COLO829 (cell line): Measurements from ENCODE around the gene MMD.
"Not testable (repeated sequence)": the region's sequence is repeated elsewhere in the genome, so short reads cannot be mapped to it uniquely, and the experiment has no call there.

Source experiments
- DNase-seq: peaks from one replicate; pipeline ENCODE4 v3.0.0; 2012; ENCODE audit warnings: low spot score

MMD gene

GRCh38 chr17:55421179-55421934 lies at the start of gene MMD:
Gene MMD, minus strand, starts transcription at chr17:55421835. Its CDS starts 140 bp downstream, at chr17:55421695.
- peak; percentile 17 for DNase-seq

- no peak for DNase-seq
These were observed 45.0 kb upstream of the MMD start for GRCh38 chr17:55466671-55467070.

GRCh38 chr17:55465771-55466170 lies 44.1 kb upstream of the MMD start:
- not testable (repeated sequence) for DNase-seq

- DNase-seq = no peak
These were observed 42.0 kb upstream of the MMD start for GRCh38 chr17:55463600-55463999.

- no peak for DNase-seq
These were observed 41.1 kb upstream of the MMD start for GRCh38 chr17:55462711-55463110.

- DNase-seq = no peak
These were observed 40.6 kb upstream of the MMD start for GRCh38 chr17:55462234-55462633.

- peak; percentile 54 for DNase-seq
These were observed 37.3 kb upstream of the MMD start for GRCh38 chr17:55458978-55459377.

- DNase-seq = no peak
These were observed 36.8 kb upstream of the MMD start for GRCh38 chr17:55458287-55458900.

GRCh38 chr17:55456307-55457240 lies 34.9 kb upstream of the MMD start:
- no peak for DNase-seq

- no peak for DNase-seq
These were observed 33.4 kb upstream of the MMD start for GRCh38 chr17:55454906-55455474.

GRCh38 chr17:55453839-55454557 lies 32.4 kb upstream of the MMD start:
- DNase-seq = no peak

- DNase-seq = peak; percentile 35
These were observed 30.6 kb upstream of the MMD start for GRCh38 chr17:55452139-55452790.

- DNase-seq = no peak
These were observed 30.1 kb upstream of the MMD start for GRCh38 chr17:55451758-55452138.

- no peak for DNase-seq
These were observed 29.6 kb upstream of the MMD start for GRCh38 chr17:55451203-55451641.

GRCh38 chr17:55450232-55450825 lies 28.7 kb upstream of the MMD start:
- DNase-seq = no peak

- no peak for DNase-seq
These were observed 27.0 kb upstream of the MMD start for GRCh38 chr17:55448681-55449080.

GRCh38 chr17:55446581-55447205 lies 25.1 kb upstream of the MMD start:
- no peak for DNase-seq

- not testable (repeated sequence) for DNase-seq
These were observed 24.4 kb upstream of the MMD start for GRCh38 chr17:55446004-55446403.

- no peak for DNase-seq
These were observed 23.1 kb upstream of the MMD start for GRCh38 chr17:55444471-55445441.
